Glutamatergic neuron (in vitro differentiated cells): ENCODE results near the gene NMNAT3. TPM values are rescaled to one million over a fixed set of nuclear protein-coding genes. Genes with fewer than 3 reads are reported as not detected.

ENCODE experiments used
- DNase-seq: peaks from one replicate; pipeline ENCODE4 v3.0.0; 2022
- H3K27ac Mint-ChIP-seq: one replicate; pipeline ENCODE4 v1.8.0; 2020; ENCODE audit warnings: mild to moderate bottlenecking, mixed read lengths, inconsistent platforms; ENCODE audit not compliant: unreplicated experiment
- H3K27me3 Mint-ChIP-seq: one replicate; pipeline ENCODE4 v1.8.0; 2020; ENCODE audit warnings: mild to moderate bottlenecking, moderate library complexity, mixed read lengths, inconsistent platforms; ENCODE audit not compliant: unreplicated experiment
- H3K36me3 Mint-ChIP-seq: one replicate; pipeline ENCODE4 v1.8.0; 2020; ENCODE audit warnings: mild to moderate bottlenecking, mixed read lengths, inconsistent platforms; ENCODE audit not compliant: unreplicated experiment
- H3K4me1 Mint-ChIP-seq: one replicate; pipeline ENCODE4 v1.8.0; 2020; ENCODE audit warnings: mild to moderate bottlenecking, low read depth, mixed read lengths, inconsistent platforms; ENCODE audit not compliant: unreplicated experiment
- H3K4me3 Mint-ChIP-seq: one replicate; pipeline ENCODE4 v1.8.0; 2020; ENCODE audit warnings: mild to moderate bottlenecking, mixed read lengths, inconsistent platforms; ENCODE audit not compliant: unreplicated experiment
- H3K9me3 Mint-ChIP-seq: one replicate; pipeline ENCODE4 v1.8.0; 2020; ENCODE audit warnings: mild to moderate bottlenecking, moderate library complexity, mixed read lengths, inconsistent platforms; ENCODE audit not compliant: unreplicated experiment
- total RNA-seq: library from RNA; stranded (reverse); fragmentation: NEBNext Ultra II Directional; extraction: Animal tissue kit (Norgen Biotek cat#: 25700); gene quantifications from one replicate; pipeline ENCODE4 v1.2.1, GENCODE V29; 2021; ENCODE audit not compliant: unreplicated experiment
- TF ChIP-seq, protein P1 (sequence below): fragments of 200-600 bp; sonication (generic); IDR thresholded peaks from one replicate; pipeline ENCODE4 v1.5.0; 2021; ENCODE audit not compliant: partially characterized antibody, unreplicated experiment

NMNAT3 gene
- total RNA-seq, 1 donor from 2014 or later: 0.61 TPM

GRCh38 chr3:139671863-139672646, 5.7 kb downstream of the NMNAT3 start:
- H3K27ac Mint-ChIP-seq: no peak overlapping the region
- H3K36me3 Mint-ChIP-seq: no peaks in the 10 kb centered on the region
- H3K27me3 Mint-ChIP-seq: peaks cover 2% of the 10 kb centered on the region
- H3K4me3 Mint-ChIP-seq: no peak overlapping the region
- H3K9me3 Mint-ChIP-seq: no peaks in the 10 kb centered on the region
- DNase-seq: no peak
- TF ChIP-seq, protein P1, sequence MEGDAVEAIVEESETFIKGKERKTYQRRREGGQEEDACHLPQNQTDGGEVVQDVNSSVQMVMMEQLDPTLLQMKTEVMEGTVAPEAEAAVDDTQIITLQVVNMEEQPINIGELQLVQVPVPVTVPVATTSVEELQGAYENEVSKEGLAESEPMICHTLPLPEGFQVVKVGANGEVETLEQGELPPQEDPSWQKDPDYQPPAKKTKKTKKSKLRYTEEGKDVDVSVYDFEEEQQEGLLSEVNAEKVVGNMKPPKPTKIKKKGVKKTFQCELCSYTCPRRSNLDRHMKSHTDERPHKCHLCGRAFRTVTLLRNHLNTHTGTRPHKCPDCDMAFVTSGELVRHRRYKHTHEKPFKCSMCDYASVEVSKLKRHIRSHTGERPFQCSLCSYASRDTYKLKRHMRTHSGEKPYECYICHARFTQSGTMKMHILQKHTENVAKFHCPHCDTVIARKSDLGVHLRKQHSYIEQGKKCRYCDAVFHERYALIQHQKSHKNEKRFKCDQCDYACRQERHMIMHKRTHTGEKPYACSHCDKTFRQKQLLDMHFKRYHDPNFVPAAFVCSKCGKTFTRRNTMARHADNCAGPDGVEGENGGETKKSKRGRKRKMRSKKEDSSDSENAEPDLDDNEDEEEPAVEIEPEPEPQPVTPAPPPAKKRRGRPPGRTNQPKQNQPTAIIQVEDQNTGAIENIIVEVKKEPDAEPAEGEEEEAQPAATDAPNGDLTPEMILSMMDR: no peak
- peaks cover 5% of the 10 kb centered on the region for H3K4me1 Mint-ChIP-seq

DNA sequence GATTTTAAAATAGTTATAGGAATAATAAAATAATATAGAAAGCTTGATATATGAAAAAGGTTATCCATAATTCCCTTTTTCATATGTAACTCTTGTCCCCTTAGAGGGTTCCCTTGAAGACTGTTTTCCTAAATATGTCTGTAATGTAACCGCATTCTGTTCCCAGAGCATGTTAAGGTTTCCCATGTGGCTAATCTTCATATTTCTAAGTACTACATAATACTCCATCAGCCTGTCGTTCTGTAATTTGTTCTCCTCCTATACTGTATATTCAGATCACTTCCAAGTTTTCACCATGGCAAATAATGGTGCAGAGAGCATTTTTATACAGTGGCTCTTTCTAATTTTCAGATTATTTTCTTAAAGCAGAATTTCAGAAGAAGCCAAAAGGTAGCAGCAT, 6.7 kb downstream of the NMNAT3 start:
- no peak overlapping the region for H3K27ac Mint-ChIP-seq
- TF ChIP-seq, protein P1: no peak
- no peak overlapping the region for H3K4me3 Mint-ChIP-seq
- no peaks in the 10 kb centered on the region for H3K27me3 Mint-ChIP-seq
- peaks cover 5% of the 10 kb centered on the region for H3K4me1 Mint-ChIP-seq
- no peak for DNase-seq
- no peaks in the 10 kb centered on the region for H3K9me3 Mint-ChIP-seq
- no peaks in the 10 kb centered on the region for H3K36me3 Mint-ChIP-seq

GRCh38 chr3:139670196-139670595, 7.6 kb downstream of the NMNAT3 start:
- TF ChIP-seq, protein P1: no peak
- no peaks in the 10 kb centered on the region for H3K27me3 Mint-ChIP-seq
- no peak overlapping the region for H3K4me3 Mint-ChIP-seq
- peaks cover 5% of the 10 kb centered on the region for H3K4me1 Mint-ChIP-seq
- H3K36me3 Mint-ChIP-seq: no peaks in the 10 kb centered on the region
- H3K27ac Mint-ChIP-seq: no peak overlapping the region
- no peaks in the 10 kb centered on the region for H3K9me3 Mint-ChIP-seq
- no peak for DNase-seq

DNA sequence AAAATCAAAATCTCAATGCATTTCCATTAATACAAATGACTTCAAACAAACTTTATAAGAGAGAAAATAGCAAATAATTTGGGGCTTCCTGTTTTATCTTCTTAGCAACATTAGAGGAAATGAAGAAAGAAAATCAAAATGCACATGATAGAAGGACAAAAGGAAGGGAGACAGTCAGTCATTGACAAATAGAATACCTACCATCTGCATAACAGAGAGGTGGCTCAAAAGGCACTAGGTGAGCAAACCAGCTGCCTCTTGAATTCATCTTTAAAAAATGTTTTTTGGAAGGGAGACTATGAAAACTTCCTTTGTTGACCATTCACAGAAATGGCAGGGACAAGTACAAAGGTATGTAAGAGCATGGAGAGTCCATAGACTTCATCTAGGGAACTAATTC, 9.4 kb downstream of the NMNAT3 start:
- Mint-ChIP-seq H3K27me3 (peaks cover 2% of the 10 kb centered on the region), H3K36me3 (no peaks in the 10 kb centered on the region), H3K4me1 (peaks cover 5% of the 10 kb centered on the region), H3K4me3 (no peak overlapping the region), H3K27ac (no peak overlapping the region), H3K9me3 (no peaks in the 10 kb centered on the region)
- TF ChIP-seq, protein P1: no peak
- DNase-seq: no peak

GRCh38 chr3:139664958-139665357, 12.8 kb downstream of the NMNAT3 start:
- DNase-seq: no peak
- H3K27ac Mint-ChIP-seq: no peak overlapping the region

More at GRCh38 chr3:139664958-139665357, 12.8 kb downstream of the NMNAT3 start:
- Mint-ChIP-seq H3K4me1 (peaks cover under 1% of the 10 kb centered on the region), H3K9me3 (no peaks in the 10 kb centered on the region), H3K36me3 (no peaks in the 10 kb centered on the region), H3K27me3 (peaks cover 2% of the 10 kb centered on the region), H3K4me3 (no peak overlapping the region)
- TF ChIP-seq, protein P1: no peak
